HG03095 (cell line): ENCODE measurements around the gene BCAS1.

Source experiments
- ATAC-seq: cut with Tn5 transposase; IDR thresholded peaks from one replicate; pipeline ENCODE4 v1.9.1; 2021; ENCODE audit warnings: moderate library complexity; ENCODE audit not compliant: unreplicated experiment

The BCAS1 gene

GRCh38 chr20:53894707-53895384 lies 175.5 kb downstream of the BCAS1 start:
- ATAC-seq = no peak
